Astrocyte (in vitro differentiated cells and primary cell): Measurements from ENCODE around the gene COL9A1. TPM values are rescaled to one million over a fixed set of nuclear protein-coding genes. Genes with fewer than 3 reads are reported as not detected.

Experiments
- DNase-seq: peaks from one replicate; pipeline ENCODE4 v3.0.0-alpha.2; 2010; ENCODE audit warnings: low read depth
- FAIRE-seq: peaks from 2 replicates; lab custom pipeline; 2011; peaks lifted over from hg19 to GRCh38; lab: Jason Lieb, UNC
- H2AFZ ChIP-seq: 2 replicates; pipeline ENCODE4 v1.6.0; 2012; ENCODE audit warnings: low read depth, low read length, inconsistent platforms
- H3K27ac ChIP-seq: 2 replicates; pipeline ENCODE4 v1.5.1; 2011; ENCODE audit warnings: low read depth, low read length, inconsistent platforms
- H3K27me3 ChIP-seq: 2 replicates; pipeline ENCODE4 v1.6.0; 2011; ENCODE audit warnings: low read length, inconsistent platforms; ENCODE audit not compliant: insufficient read depth
- H3K36me3 ChIP-seq: 2 replicates; pipeline ENCODE4 v1.5.1; 2011; ENCODE audit warnings: low read length, inconsistent platforms; ENCODE audit not compliant: insufficient read depth
- H3K4me1 ChIP-seq: 2 replicates; pipeline ENCODE4 v1.5.1; 2011; ENCODE audit warnings: low read length, inconsistent platforms; ENCODE audit not compliant: insufficient read depth
- H3K4me2 ChIP-seq: 2 replicates; pipeline ENCODE4 v1.6.0; 2012; ENCODE audit warnings: low read length, inconsistent platforms
- H3K4me3 ChIP-seq: 2 replicates; pipeline ENCODE4 v1.5.1; 2011; ENCODE audit warnings: low read depth, mild to moderate bottlenecking, low read length, inconsistent platforms; ENCODE audit not compliant: insufficient read depth
- H3K79me2 ChIP-seq: 2 replicates; pipeline ENCODE4 v1.6.0; 2012; ENCODE audit warnings: mild to moderate bottlenecking, low read length, inconsistent platforms; ENCODE audit not compliant: insufficient read depth
- H3K9ac ChIP-seq: 2 replicates; pipeline ENCODE4 v1.6.0; 2012; ENCODE audit warnings: mild to moderate bottlenecking, low read length, inconsistent platforms
- H3K9me3 ChIP-seq: 2 replicates; pipeline ENCODE4 v1.5.1; 2012; ENCODE audit warnings: low read depth, mild to moderate bottlenecking, low read length, inconsistent platforms; ENCODE audit not compliant: insufficient read depth
- H4K20me1 ChIP-seq: 2 replicates; pipeline ENCODE4 v1.6.0; 2012; ENCODE audit warnings: low read length, inconsistent platforms; ENCODE audit not compliant: insufficient read depth
- H3K27ac Mint-ChIP-seq: one replicate; pipeline ENCODE4 v1.8.0; 2021; ENCODE audit warnings: mild to moderate bottlenecking, mixed read lengths; ENCODE audit not compliant: unreplicated experiment
- H3K27me3 Mint-ChIP-seq: one replicate; pipeline ENCODE4 v1.8.0; 2021; ENCODE audit warnings: low read depth, mixed read lengths; ENCODE audit not compliant: unreplicated experiment
- H3K36me3 Mint-ChIP-seq: one replicate; pipeline ENCODE4 v1.8.0; 2021; ENCODE audit warnings: low read depth, mixed read lengths; ENCODE audit not compliant: unreplicated experiment
- H3K4me1 Mint-ChIP-seq: one replicate; pipeline ENCODE4 v1.8.0; 2021; ENCODE audit warnings: low read depth, mixed read lengths; ENCODE audit not compliant: unreplicated experiment
- H3K4me3 Mint-ChIP-seq: one replicate; pipeline ENCODE4 v1.8.0; 2021; ENCODE audit warnings: mild to moderate bottlenecking, moderate library complexity, mixed read lengths; ENCODE audit not compliant: unreplicated experiment
- H3K9me3 Mint-ChIP-seq: one replicate; pipeline ENCODE4 v1.8.0; 2021; ENCODE audit warnings: mild to moderate bottlenecking, mixed read lengths; ENCODE audit not compliant: unreplicated experiment
- CTCF ChIP-seq: IDR thresholded peaks from 2 replicates; pipeline ENCODE4 v1.5.1; 2011; ENCODE audit warnings: low read depth, mild to moderate bottlenecking, inconsistent platforms, low read length, moderate library complexity; ENCODE audit not compliant: insufficient read depth
- EZH2 ChIP-seq: IDR thresholded peaks from 2 replicates; pipeline ENCODE4 v1.6.1; 2012; ENCODE audit warnings: mild to moderate bottlenecking, low read length, inconsistent platforms; ENCODE audit not compliant: insufficient read depth
- total RNA-seq: library from RNA; stranded (reverse); gene quantifications from 2 replicates; pipeline ENCODE4 v1.2.1, GENCODE V29; 2021

COL9A1 gene
- total RNA-seq, 1 donor from 2014 or later, result 0.11 TPM

- H3K9me3 Mint-ChIP-seq, result no peaks in the 10 kb centered on the region
- Histone ChIP-seq H3K4me2 (no peak overlapping the region), H4K20me1 (no peaks in the 10 kb centered on the region), H3K4me1 (no peaks in the 10 kb centered on the region), H3K4me3 (no peak overlapping the region), H3K36me3 (no peaks in the 10 kb centered on the region), H3K27me3 (no peaks in the 10 kb centered on the region), H2AFZ (no peak overlapping the region), H3K9ac (no peak overlapping the region), H3K27ac (no peak overlapping the region), H3K79me2 (no peaks in the 10 kb centered on the region), H3K9me3 (no peaks in the 10 kb centered on the region)
- DNase-seq (no peak), FAIRE-seq (no peak)
- H3K27me3 Mint-ChIP-seq, result no peaks in the 10 kb centered on the region
- TF ChIP-seq CTCF (no peak), EZH2 (no peak)
- H3K36me3 Mint-ChIP-seq, result no peaks in the 10 kb centered on the region
- no peak overlapping the region for H3K4me3 Mint-ChIP-seq
- peaks cover 4% of the 10 kb centered on the region for H3K4me1 Mint-ChIP-seq
- H3K27ac Mint-ChIP-seq, result no peak overlapping the region
These were observed 61.9 kb downstream of the COL9A1 start for GRCh38 chr6:70241031-70241430.

- no peaks in the 10 kb centered on the region for H3K9me3 ChIP-seq
- no peaks in the 10 kb centered on the region for H3K4me1 ChIP-seq
- H4K20me1 ChIP-seq, result no peaks in the 10 kb centered on the region
- H3K4me3 ChIP-seq, result no peak overlapping the region
- no peaks in the 10 kb centered on the region for H3K36me3 Mint-ChIP-seq
- no peak overlapping the region for H3K9ac ChIP-seq
- H3K4me3 Mint-ChIP-seq, result no peak overlapping the region
- H3K36me3 ChIP-seq, result no peaks in the 10 kb centered on the region
- H3K9me3 Mint-ChIP-seq, result no peaks in the 10 kb centered on the region
- no peak overlapping the region for H3K27ac Mint-ChIP-seq
- H3K4me2 ChIP-seq, result no peak overlapping the region
- H3K27me3 Mint-ChIP-seq, result no peaks in the 10 kb centered on the region
- H3K79me2 ChIP-seq, result no peaks in the 10 kb centered on the region
- H3K27ac ChIP-seq, result no peak overlapping the region
- no peak for DNase-seq
- no peak overlapping the region for H2AFZ ChIP-seq
- H3K4me1 Mint-ChIP-seq, result no peaks in the 10 kb centered on the region
- no peaks in the 10 kb centered on the region for H3K27me3 ChIP-seq
- no peak for TF ChIP-seq EZH2
- no peak for TF ChIP-seq CTCF
- no peak for FAIRE-seq
These were observed 66.5 kb downstream of the COL9A1 start for GRCh38 chr6:70236343-70236742.

GRCh38 chr6:70234561-70235236 lies 68.2 kb downstream of the COL9A1 start:
- Mint-ChIP-seq H3K4me3 (no peak overlapping the region), H3K27ac (no peak overlapping the region), H3K27me3 (no peaks in the 10 kb centered on the region), H3K36me3 (no peaks in the 10 kb centered on the region), H3K9me3 (no peaks in the 10 kb centered on the region), H3K4me1 (no peaks in the 10 kb centered on the region)
- FAIRE-seq (no peak), DNase-seq (no peak)
- Histone ChIP-seq H3K27me3 (peaks cover 2% of the 10 kb centered on the region), H3K9ac (no peak overlapping the region), H4K20me1 (no peaks in the 10 kb centered on the region), H3K4me3 (no peak overlapping the region), H3K36me3 (no peaks in the 10 kb centered on the region), H3K27ac (no peak overlapping the region), H2AFZ (no peak overlapping the region), H3K79me2 (no peaks in the 10 kb centered on the region), H3K4me2 (no peak overlapping the region), H3K4me1 (no peaks in the 10 kb centered on the region), H3K9me3 (no peaks in the 10 kb centered on the region)
- no peak for TF ChIP-seq EZH2
- TF ChIP-seq CTCF, result no peak
